GM13976 (cell line): ENCODE measurements around the gene LUC7L2.
"Not testable (repeated sequence)": the region's sequence is repeated elsewhere in the genome, so short reads cannot be mapped to it uniquely, and the experiment has no call there.

Source experiments
- DNase-seq: peaks from one replicate; pipeline ENCODE4 v3.0.0; 2012; ENCODE audit warnings: low spot score
- in situ Hi-C: fragments of 300-500 bp; cut with MboI; formaldehyde crosslinking; loops from one replicate; pipeline ENCODE4 v1.12.0; 2022; ENCODE audit warnings: low sequenced_read_pairs, mixed read lengths, inconsistent platforms; ENCODE audit not compliant: unreplicated experiment
- TF ChIP-seq, protein P1 (sequence below): IDR thresholded peaks from 2 replicates; pipeline ENCODE4 v1.5.1; 2012; ENCODE audit warnings: borderline replicate concordance, mild to moderate bottlenecking; ENCODE audit not compliant: insufficient read depth; ENCODE audit errors: extremely low read depth, missing control alignments, control extremely low read depth

The LUC7L2 gene

DNA sequence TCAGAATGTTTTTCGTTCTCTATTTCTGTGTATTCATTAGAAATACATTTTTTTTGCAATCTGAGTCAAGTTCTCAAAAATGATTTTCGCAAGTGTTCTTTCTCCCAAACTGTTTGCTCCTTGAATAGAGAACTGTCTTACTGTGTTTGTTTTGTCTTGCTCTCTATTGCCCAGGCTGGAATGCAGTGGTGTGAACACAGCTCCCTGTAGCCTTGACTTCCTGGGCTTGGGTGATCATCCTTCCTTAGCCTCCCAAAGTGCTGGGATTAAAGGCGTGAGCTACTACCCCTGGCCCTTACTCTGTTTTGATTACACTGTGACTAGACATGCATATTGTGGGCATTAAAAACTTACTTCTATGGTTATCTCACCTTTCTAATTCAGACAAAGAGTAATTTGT is 56.7 kb downstream of the LUC7L2 start:
- DNase-seq, result no peak
- in situ Hi-C loops, result no loop called here
- TF ChIP-seq, protein P1, sequence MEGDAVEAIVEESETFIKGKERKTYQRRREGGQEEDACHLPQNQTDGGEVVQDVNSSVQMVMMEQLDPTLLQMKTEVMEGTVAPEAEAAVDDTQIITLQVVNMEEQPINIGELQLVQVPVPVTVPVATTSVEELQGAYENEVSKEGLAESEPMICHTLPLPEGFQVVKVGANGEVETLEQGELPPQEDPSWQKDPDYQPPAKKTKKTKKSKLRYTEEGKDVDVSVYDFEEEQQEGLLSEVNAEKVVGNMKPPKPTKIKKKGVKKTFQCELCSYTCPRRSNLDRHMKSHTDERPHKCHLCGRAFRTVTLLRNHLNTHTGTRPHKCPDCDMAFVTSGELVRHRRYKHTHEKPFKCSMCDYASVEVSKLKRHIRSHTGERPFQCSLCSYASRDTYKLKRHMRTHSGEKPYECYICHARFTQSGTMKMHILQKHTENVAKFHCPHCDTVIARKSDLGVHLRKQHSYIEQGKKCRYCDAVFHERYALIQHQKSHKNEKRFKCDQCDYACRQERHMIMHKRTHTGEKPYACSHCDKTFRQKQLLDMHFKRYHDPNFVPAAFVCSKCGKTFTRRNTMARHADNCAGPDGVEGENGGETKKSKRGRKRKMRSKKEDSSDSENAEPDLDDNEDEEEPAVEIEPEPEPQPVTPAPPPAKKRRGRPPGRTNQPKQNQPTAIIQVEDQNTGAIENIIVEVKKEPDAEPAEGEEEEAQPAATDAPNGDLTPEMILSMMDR, result no peak

DNA sequence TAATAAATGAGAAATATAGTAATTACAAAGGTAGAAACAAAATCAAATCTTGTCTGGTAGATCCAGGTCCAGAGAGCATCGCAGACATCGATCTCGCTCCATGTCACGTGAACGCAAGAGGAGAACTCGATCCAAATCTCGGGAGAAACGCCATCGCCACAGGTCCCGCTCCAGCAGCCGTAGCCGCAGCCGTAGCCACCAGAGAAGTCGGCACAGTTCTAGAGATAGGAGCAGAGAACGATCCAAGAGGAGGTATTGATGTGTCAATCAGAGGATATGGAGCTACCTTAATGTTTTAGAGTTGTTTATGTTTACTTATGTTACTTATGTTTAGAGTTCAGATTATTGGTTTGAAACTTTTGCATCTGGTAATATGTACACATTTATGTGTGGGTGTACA is 57.8 kb downstream of the LUC7L2 start:
- no peak for DNase-seq
- in situ Hi-C loops, result no loop called here

DNA sequence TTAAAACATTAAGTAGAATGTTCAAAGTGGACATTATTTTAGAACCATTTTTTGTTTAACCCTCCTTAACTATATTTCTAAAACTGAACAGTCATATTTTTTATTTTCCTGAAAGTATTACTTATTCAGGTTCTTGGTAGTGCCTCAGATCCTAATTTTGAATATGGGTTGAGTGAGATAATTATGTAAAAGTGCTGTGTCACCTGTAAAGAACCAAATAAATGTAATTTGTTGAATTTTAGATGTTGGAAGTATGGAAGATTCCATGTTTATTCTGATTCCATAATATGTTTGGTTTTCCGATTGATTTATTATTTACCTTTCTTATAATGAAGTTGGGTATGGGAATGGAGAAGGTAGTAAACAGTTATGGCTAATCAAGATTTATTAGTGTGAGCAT is 61.4 kb downstream of the LUC7L2 start:
- TF ChIP-seq, protein P1, result no peak
- DNase-seq, result no peak
- in situ Hi-C loops, result no loop called here

More for the DNA sequence above, 57.8 kb downstream of the LUC7L2 start:
- TF ChIP-seq, protein P1, result no peak

DNA sequence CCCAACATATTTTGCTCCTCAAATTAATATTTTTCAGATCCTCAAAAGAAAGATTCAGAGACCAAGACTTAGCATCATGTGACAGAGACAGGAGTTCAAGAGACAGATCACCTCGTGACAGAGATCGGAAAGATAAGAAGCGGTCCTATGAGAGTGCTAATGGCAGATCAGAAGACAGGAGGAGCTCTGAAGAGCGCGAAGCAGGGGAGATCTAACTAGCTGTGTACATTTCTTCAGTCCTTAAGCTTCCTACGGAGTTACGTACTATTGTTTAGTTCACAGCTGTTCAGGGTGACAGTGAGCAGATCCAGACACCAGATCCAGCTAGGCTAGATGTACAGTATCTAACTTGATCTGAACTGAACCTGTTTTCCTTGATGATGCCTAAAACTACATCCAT is 62.4 kb downstream of the LUC7L2 start:
- TF ChIP-seq, protein P1, result no peak
- no peak for DNase-seq
- in situ Hi-C loops, result no loop called here

DNA sequence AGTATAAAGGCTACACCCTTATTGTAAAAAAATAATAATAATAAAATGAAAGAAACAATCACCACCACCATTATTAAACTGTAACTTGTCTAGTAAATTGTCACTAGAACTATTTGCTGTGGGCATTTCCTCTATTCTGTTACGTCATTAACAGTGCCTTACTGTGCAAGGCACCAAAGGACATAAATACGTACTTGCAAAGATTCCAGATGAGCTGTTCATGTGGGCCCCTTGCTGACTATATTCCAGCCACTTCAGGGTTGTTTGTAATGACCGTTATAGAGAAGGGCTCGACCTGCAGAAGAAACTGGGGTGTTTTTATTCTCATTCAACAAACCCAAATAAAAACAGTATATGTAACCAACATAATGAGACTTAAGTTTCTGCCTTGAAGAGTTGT is 63.4 kb downstream of the LUC7L2 start:
- TF ChIP-seq, protein P1, result no peak
- in situ Hi-C loops, result no loop called here
- DNase-seq, result no peak

DNA sequence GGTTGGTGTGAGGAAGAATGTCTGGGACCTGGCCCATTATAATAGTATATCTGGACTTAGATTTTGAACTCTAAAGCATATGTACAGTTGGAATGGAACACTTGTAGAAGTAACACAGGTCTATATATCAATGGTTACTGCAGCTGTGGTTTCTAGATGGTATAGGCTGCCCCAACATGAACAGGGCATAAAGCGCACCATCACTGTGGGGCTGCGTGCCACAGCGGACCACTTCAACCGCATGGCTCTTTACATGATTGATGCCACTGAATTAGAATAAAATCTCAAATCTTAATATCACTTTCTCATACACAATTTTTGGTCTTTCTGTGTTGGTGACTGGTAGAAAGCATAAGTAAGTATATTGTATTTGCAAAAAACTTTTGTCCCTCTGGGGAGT is 64.3 kb downstream of the LUC7L2 start:
- no peak for DNase-seq
- in situ Hi-C loops, result no loop called here
- TF ChIP-seq, protein P1, result no peak

DNA sequence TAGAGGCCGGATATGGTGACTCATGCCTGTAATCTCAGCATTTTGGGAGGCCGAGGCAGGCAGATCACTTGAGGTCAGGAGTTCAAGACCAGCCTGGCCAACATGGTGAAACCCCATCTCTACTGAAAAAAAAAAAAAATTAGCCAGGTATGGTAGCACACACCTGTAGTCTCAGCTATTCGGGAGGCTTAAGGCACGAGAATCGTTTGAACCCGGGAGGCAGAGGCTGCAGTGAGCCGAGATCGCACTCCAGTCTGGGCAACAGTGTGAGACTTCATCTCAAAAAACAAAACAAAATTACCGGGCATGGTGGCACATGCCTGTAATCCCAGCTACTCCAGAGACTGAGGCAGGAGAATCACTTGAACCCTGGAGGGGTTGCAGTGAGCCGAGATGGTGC is 66.0 kb downstream of the LUC7L2 start:
- DNase-seq, in situ Hi-C loops: not testable (repeated sequence)
